GM12878 (cell line): ENCODE data around the gene CHEK1. TPM values are rescaled to one million over a fixed set of nuclear protein-coding genes. Genes with fewer than 3 reads are reported as not detected.

Experiments
- ATAC-seq: fragments of 200-7000 bp; cut with Tn5 transposase; 3 replicates; pipeline ENCODE4 v1.9.1; 2020; ENCODE audit warnings: mild to moderate bottlenecking, moderate library complexity
- BruUV-seq: library from RNA; stranded (reverse); fragments of 400-500 nt; replicated peaks from 2 replicates; lab custom pipeline; 2021; lab: Mats Ljungman, UMichigan
- CTCF ChIA-PET: fragments of 300-600 bp; sonication (Branson Sonifier 250); formaldehyde crosslinking; extraction: SDS; loops from one replicate; lab custom pipeline; 2021; ENCODE audit warnings: inconsistent platforms; lab: Yijun Ruan, JAX
- POLR2A ChIA-PET: fragments of 350-600 bp; formaldehyde crosslinking; extraction: SDS; loops from one replicate; lab custom pipeline; 2021; ENCODE audit warnings: inconsistent platforms; lab: Charles Lee
- RAD21 ChIA-PET: fragments of 300-600 bp; sonication (Branson Sonifier 250); formaldehyde crosslinking; loops from one replicate; lab custom pipeline; 2023; ENCODE audit warnings: antibody characterized with exemption; ENCODE audit not compliant: unreplicated experiment; lab: Charles Lee
- SMC1A ChIA-PET: fragments of 300-600 bp; sonication (Branson Sonifier 250); formaldehyde crosslinking; loops from one replicate; lab custom pipeline; 2023; ENCODE audit not compliant: unreplicated experiment, uncharacterized antibody; lab: Charles Lee
- DNase-seq: peaks from one replicate; pipeline ENCODE4 v3.0.0-alpha.2; 2011; ENCODE audit warnings: low read depth, low spot score
- FAIRE-seq: peaks from 3 replicates; lab custom pipeline; 2011; peaks lifted over from hg19 to GRCh38; lab: Jason Lieb, UNC
- H2AFZ ChIP-seq: 2 replicates; pipeline ENCODE4 v1.6.0; 2011; ENCODE audit warnings: low read depth, low read length, control low read depth; ENCODE audit not compliant: control insufficient read depth
- H3K27ac ChIP-seq: 2 replicates; pipeline ENCODE4 v1.5.1; 2011; ENCODE audit warnings: control low read depth; ENCODE audit not compliant: control insufficient read depth, insufficient read depth
- H3K27me3 ChIP-seq, 2 experiments: replicated peaks in 1 of 2; 2 replicates each; pipeline versions ENCODE4 v1.6.0 to v1.6.1; 2011; ENCODE audit warnings: low read length in 1 of 2; ENCODE audit not compliant: control insufficient read depth in 2 of 2, insufficient read depth in 2 of 2
- H3K36me3 ChIP-seq, 2 experiments: 2 replicates each; pipeline ENCODE4 v1.5.1; 2011; ENCODE audit warnings: low read length in 1 of 2; ENCODE audit not compliant: control insufficient read depth in 2 of 2, insufficient read depth in 2 of 2
- H3K4me1 ChIP-seq: 2 replicates; pipeline ENCODE4 v1.6.1; 2011; ENCODE audit warnings: mild to moderate bottlenecking, low read length, moderate library complexity, mixed read lengths; ENCODE audit not compliant: control insufficient read depth, insufficient read depth
- H3K4me2 ChIP-seq: 2 replicates; pipeline ENCODE4 v1.6.0; 2011; ENCODE audit warnings: control low read depth; ENCODE audit not compliant: control insufficient read depth, insufficient read depth
- H3K4me3 ChIP-seq: fragments of 200-600 bp; sonication (generic); 2 replicates; pipeline ENCODE4 v1.5.1; 2016
- H3K79me2 ChIP-seq: 2 replicates; pipeline ENCODE4 v1.6.0; 2011; ENCODE audit warnings: low read length; ENCODE audit not compliant: control insufficient read depth, insufficient read depth
- H3K9ac ChIP-seq: 2 replicates; pipeline ENCODE4 v1.8.0; 2011; ENCODE audit warnings: low read length, control low read depth, mixed read lengths; ENCODE audit not compliant: control insufficient read depth, insufficient read depth
- H3K9me3 ChIP-seq: replicated peaks from 3 replicates; pipeline ENCODE4 v1.5.1; 2011; ENCODE audit warnings: mild to moderate bottlenecking, low read length; ENCODE audit not compliant: control insufficient read depth, insufficient read depth
- H4K20me1 ChIP-seq: 2 replicates; pipeline ENCODE4 v1.6.0; 2011; ENCODE audit not compliant: control insufficient read depth, insufficient read depth
- CEBPB ChIP-seq, 2 experiments: fragments of 150-350 bp in 1 of 2; IDR thresholded peaks; 2 replicates each; pipeline ENCODE4 v1.6.1; 2012 to 2014; ENCODE audit warnings: low read depth in 2 of 2, low read length in 2 of 2, borderline replicate concordance in 1 of 2, inconsistent platforms in 1 of 2
- CREB1 ChIP-seq: IDR thresholded peaks from 2 replicates; pipeline ENCODE4 v1.6.1; 2012; ENCODE audit warnings: low read depth, mild to moderate bottlenecking, inconsistent platforms
- FOS ChIP-seq: IDR thresholded peaks from 3 replicates; pipeline ENCODE4 v1.6.1; 2011; ENCODE audit warnings: borderline replicate concordance; ENCODE audit not compliant: insufficient read length; ENCODE audit errors: extremely low read depth
- KLF5 ChIP-seq: fragments of 450-650 bp; IDR thresholded peaks from 2 replicates; pipeline ENCODE4 v1.6.1; 2014; ENCODE audit warnings: mild to moderate bottlenecking; ENCODE audit not compliant: partially characterized antibody
- MYB ChIP-seq: fragments of 150-350 bp; IDR thresholded peaks from 2 replicates; pipeline ENCODE4 v1.6.1; 2014; ENCODE audit warnings: mild to moderate bottlenecking, low read depth, low read length, borderline replicate concordance
- NFIC ChIP-seq: IDR thresholded peaks from 2 replicates; pipeline ENCODE4 v1.6.1; 2012; ENCODE audit warnings: low read depth, mild to moderate bottlenecking, inconsistent platforms, low read length, moderate library complexity
- NFYA ChIP-seq: IDR thresholded peaks from 2 replicates; pipeline ENCODE4 v1.6.1; 2011; ENCODE audit warnings: low read depth, mild to moderate bottlenecking, low read length, improper control_type of control experiment, borderline replicate concordance
- NFYB ChIP-seq: IDR thresholded peaks from 2 replicates; pipeline ENCODE4 v1.6.1; 2011; ENCODE audit warnings: low read depth, mild to moderate bottlenecking, low read length, improper control_type of control experiment, moderate library complexity; ENCODE audit not compliant: insufficient read depth
- RCOR1 ChIP-seq: conservative IDR thresholded peaks from 2 replicates; pipeline ENCODE4 v1.6.1; 2012; ENCODE audit warnings: low read depth, low read length, improper control_type of control experiment
- RFX5 ChIP-seq: IDR thresholded peaks from 2 replicates; pipeline ENCODE4 v1.6.1; 2011; ENCODE audit warnings: low read depth, low read length, improper control_type of control experiment
- SIN3A ChIP-seq: IDR thresholded peaks from 2 replicates; pipeline ENCODE4 v1.6.1; 2012; ENCODE audit warnings: low read depth, low read length, improper control_type of control experiment
- SMAD5 ChIP-seq: IDR thresholded peaks from 2 replicates; pipeline ENCODE4 v1.6.1; 2016; ENCODE audit warnings: antibody characterized with exemption, low read depth
- SREBF1 ChIP-seq: IDR thresholded peaks from 2 replicates; pipeline ENCODE4 v1.6.1; 2012; ENCODE audit warnings: mild to moderate bottlenecking, low read length
- SREBF2 ChIP-seq: IDR thresholded peaks from 2 replicates; pipeline ENCODE4 v1.6.1; 2012; ENCODE audit warnings: mild to moderate bottlenecking, low read length
- TARDBP ChIP-seq: IDR thresholded peaks from 2 replicates; pipeline ENCODE4 v1.6.1; 2016; ENCODE audit warnings: borderline replicate concordance
- TCF3 ChIP-seq: IDR thresholded peaks from 2 replicates; pipeline ENCODE4 v1.6.1; 2012; ENCODE audit warnings: low read depth, mild to moderate bottlenecking, low read length, borderline replicate concordance; ENCODE audit not compliant: insufficient read depth
- TCF7 ChIP-seq: IDR thresholded peaks from 2 replicates; pipeline ENCODE4 v1.6.1; 2014; ENCODE audit warnings: antibody characterized with exemption, borderline replicate concordance
- WGBS: methylation state at CpG from one replicate; pipeline ENCODE4 v1.1.6; 2016; ENCODE audit warnings: low lambda C conversion rate; ENCODE audit not compliant: insufficient replicate concordance, insufficient coverage; ENCODE audit errors: missing lambda C conversion rate; 5-methylcytosine and 5-hydroxymethylcytosine counted together
- in situ Hi-C: fragments of 300-500 bp; cut with MboI; formaldehyde crosslinking; loops from 9 replicates; pipeline ENCODE4 v1.14.3; 2018; ENCODE audit warnings: mixed read lengths
- intact Hi-C: fragments of 100-400 bp; cut with micrococcal nuclease; formaldehyde crosslinking; loops from one replicate; pipeline ENCODE4 v1.14.2; 2022; ENCODE audit not compliant: unreplicated experiment
- polyA plus RNA-seq, 11 experiments: library from polyadenylated mRNA; depleted of rRNA in 4 of 11; unstranded in 6 of 11; stranded (reverse) in 5 of 11; fragments of >200 nt; fragmentation: Nextera tagmentation in 4 of 11; fragmentation: Illumina TruSeq in 1 of 11; extraction: Ambion mirVana in 4 of 11; extraction: Trizol in 1 of 11; gene quantifications; 1 replicate in 1 of 11; 2 replicates in 10 of 11; pipeline versions ENCODE4 v1.2.1 to v1.2.3, GENCODE V29; 2011 to 2016; ENCODE audit warnings: inconsistent platforms in 2 of 11, missing spikeins in 2 of 11, low read depth in 1 of 11
- total RNA-seq, 4 experiments: library from RNA; depleted of rRNA in 3 of 4; stranded (reverse); fragments of >200 nt in 3 of 4; fragmentation: Illumina TruSeq in 1 of 4; extraction: Trizol in 1 of 4; gene quantifications; 2 replicates each; pipeline versions ENCODE4 v1.2.1 to v1.2.3, GENCODE V29; 2013 to 2021
- TF ChIP-seq, protein P1 (sequence below): fragments of 450-650 bp; IDR thresholded peaks from 2 replicates; pipeline ENCODE4 v1.6.1; 2018; ENCODE audit warnings: mild to moderate bottlenecking, low read depth, moderate library complexity; ENCODE audit not compliant: partially characterized antibody
- TF ChIP-seq, protein P2 (sequence below): fragments of 450-650 bp; IDR thresholded peaks from 2 replicates; pipeline ENCODE4 v1.6.1; 2017; ENCODE audit warnings: borderline replicate concordance
- TF ChIP-seq, protein P3 (sequence below): IDR thresholded peaks from 2 replicates; pipeline ENCODE4 v1.6.1; 2011; ENCODE audit warnings: borderline replicate concordance, low read depth, mild to moderate bottlenecking, moderate library complexity, mixed read lengths, low read length; ENCODE audit not compliant: insufficient read depth; ENCODE audit errors: extremely low read length

Gene CHEK1
- total and polyA plus RNA-seq, 10 of the 15 experiments (the other 5 are each of a cell fraction or from before 2014, with no cell fraction given) = 42.1 to 72.9 (median 65.6) TPM

DNA sequence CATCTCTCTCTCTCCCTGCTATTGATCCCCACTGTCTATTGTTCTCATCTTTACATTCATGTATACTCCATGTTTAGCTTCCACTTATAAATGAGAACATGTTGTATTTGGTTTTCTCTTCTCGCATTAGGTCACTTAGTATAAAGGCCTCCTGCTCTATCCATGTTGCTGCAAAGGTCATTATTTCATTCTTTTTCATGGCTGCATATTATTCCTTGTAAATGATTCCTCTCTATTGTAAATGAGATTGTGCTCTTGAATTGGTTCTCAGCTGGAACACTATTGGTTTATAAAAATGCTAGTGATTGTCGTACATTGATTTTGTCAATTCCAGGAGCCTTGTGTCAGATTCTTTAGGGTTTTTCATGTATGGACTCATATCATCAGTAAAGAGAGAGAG, 42.2 kb downstream of the CHEK1 start:
- Histone ChIP-seq H3K79me2 (no peaks in the 10 kb centered on the region), H3K27me3 (no peaks in the 10 kb centered on the region), H3K27ac (no peak overlapping the region), H2AFZ (no peak overlapping the region), H3K4me3 (no peak overlapping the region), H3K36me3 (peaks cover 0 to 7% of the 10 kb centered on the region in 2 experiments; a peak in 3 of 4 replicates), H3K9ac (no peak overlapping the region), H3K9me3 (no peaks in the 10 kb centered on the region; the same call in 2 of the 3 replicates), H3K4me1 (no peaks in the 10 kb centered on the region), H3K4me2 (no peak overlapping the region), H4K20me1 (no peaks in the 10 kb centered on the region)
- in situ Hi-C loops = no loop called here
- no TSS peak for BruUV-seq
- DNase-seq (no peak), FAIRE-seq (no peak), ATAC-seq (no peak)
- intact Hi-C loops = no loop called here
- POLR2A ChIA-PET = no interaction called here
- TF ChIP-seq SREBF2 = no peak
- no peak for TF ChIP-seq SMAD5
- TF ChIP-seq TCF3 = no peak
- TF ChIP-seq, protein P1, sequence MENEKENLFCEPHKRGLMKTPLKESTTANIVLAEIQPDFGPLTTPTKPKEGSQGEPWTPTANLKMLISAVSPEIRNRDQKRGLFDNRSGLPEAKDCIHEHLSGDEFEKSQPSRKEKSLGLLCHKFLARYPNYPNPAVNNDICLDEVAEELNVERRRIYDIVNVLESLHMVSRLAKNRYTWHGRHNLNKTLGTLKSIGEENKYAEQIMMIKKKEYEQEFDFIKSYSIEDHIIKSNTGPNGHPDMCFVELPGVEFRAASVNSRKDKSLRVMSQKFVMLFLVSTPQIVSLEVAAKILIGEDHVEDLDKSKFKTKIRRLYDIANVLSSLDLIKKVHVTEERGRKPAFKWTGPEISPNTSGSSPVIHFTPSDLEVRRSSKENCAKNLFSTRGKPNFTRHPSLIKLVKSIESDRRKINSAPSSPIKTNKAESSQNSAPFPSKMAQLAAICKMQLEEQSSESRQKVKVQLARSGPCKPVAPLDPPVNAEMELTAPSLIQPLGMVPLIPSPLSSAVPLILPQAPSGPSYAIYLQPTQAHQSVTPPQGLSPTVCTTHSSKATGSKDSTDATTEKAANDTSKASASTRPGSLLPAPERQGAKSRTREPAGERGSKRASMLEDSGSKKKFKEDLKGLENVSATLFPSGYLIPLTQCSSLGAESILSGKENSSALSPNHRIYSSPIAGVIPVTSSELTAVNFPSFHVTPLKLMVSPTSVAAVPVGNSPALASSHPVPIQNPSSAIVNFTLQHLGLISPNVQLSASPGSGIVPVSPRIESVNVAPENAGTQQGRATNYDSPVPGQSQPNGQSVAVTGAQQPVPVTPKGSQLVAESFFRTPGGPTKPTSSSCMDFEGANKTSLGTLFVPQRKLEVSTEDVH = no peak
- TF ChIP-seq, protein P2, sequence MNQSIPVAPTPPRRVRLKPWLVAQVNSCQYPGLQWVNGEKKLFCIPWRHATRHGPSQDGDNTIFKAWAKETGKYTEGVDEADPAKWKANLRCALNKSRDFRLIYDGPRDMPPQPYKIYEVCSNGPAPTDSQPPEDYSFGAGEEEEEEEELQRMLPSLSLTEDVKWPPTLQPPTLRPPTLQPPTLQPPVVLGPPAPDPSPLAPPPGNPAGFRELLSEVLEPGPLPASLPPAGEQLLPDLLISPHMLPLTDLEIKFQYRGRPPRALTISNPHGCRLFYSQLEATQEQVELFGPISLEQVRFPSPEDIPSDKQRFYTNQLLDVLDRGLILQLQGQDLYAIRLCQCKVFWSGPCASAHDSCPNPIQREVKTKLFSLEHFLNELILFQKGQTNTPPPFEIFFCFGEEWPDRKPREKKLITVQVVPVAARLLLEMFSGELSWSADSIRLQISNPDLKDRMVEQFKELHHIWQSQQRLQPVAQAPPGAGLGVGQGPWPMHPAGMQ = no peak
- TF ChIP-seq MYB = no peak
- no peak for TF ChIP-seq KLF5
- TF ChIP-seq, protein P3, sequence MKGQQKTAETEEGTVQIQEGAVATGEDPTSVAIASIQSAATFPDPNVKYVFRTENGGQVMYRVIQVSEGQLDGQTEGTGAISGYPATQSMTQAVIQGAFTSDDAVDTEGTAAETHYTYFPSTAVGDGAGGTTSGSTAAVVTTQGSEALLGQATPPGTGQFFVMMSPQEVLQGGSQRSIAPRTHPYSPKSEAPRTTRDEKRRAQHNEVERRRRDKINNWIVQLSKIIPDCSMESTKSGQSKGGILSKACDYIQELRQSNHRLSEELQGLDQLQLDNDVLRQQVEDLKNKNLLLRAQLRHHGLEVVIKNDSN = no peak
- no peak for TF ChIP-seq NFIC
- TF ChIP-seq CEBPB (IDR thresholded peaks at IDR 0.05; ENCODE audit: borderline replicate concordance in 1 of 2, low read depth in 2 of 2, low read length in 2 of 2) = no peak
- TF ChIP-seq NFYB = no peak
- TF ChIP-seq RCOR1 = no peak
- TF ChIP-seq TCF7 = no peak
- no peak for TF ChIP-seq FOS
- no peak for TF ChIP-seq SREBF1
- TF ChIP-seq CREB1 = no peak
- TF ChIP-seq SIN3A = no peak
- no peak for TF ChIP-seq NFYA
- no peak for TF ChIP-seq RFX5
- no peak for TF ChIP-seq TARDBP
- SMC1A ChIA-PET = no interaction called here
- CTCF ChIA-PET = no interaction called here
- 98% methylated on average over 2 of the region's 2 CpGs for WGBS
- RAD21 ChIA-PET = no interaction called here
